ENCODE results near the gene ABCC2.
"Not testable (repeated sequence)": the region's sequence is repeated elsewhere in the genome, so short reads cannot be mapped to it uniquely, and the experiment has no call there.

ABCC2 gene

GRCh38 chr10:99782447-99783286 is at the start of gene ABCC2:
ABCC2 (plus strand) TSS chr10:99782640; CDS start chr10:99782845, 205 bp downstream.
- DNase-seq, result no peak

GRCh38 chr10:99733366-99733765 is 49.1 kb upstream of the ABCC2 start:
- no peak for DNase-seq

GRCh38 chr10:99734111-99734510 is 48.3 kb upstream of the ABCC2 start:
- not testable (repeated sequence) for DNase-seq

GRCh38 chr10:99740260-99740659 is 42.2 kb upstream of the ABCC2 start:
- DNase-seq, result no peak

GRCh38 chr10:99740933-99741559 is 41.4 kb upstream of the ABCC2 start:
- DNase-seq, result no peak

GRCh38 chr10:99742254-99742653 is 40.2 kb upstream of the ABCC2 start:
- DNase-seq, result no peak

GRCh38 chr10:99742701-99743100 is 39.7 kb upstream of the ABCC2 start:
- no peak for DNase-seq

- no peak for DNase-seq
These were observed 38.6 kb upstream of the ABCC2 start for GRCh38 chr10:99743841-99744240.

- DNase-seq, result not testable (repeated sequence)
These were observed 36.3 kb upstream of the ABCC2 start for GRCh38 chr10:99746166-99746565.

GRCh38 chr10:99748823-99749451 is 33.5 kb upstream of the ABCC2 start:
- DNase-seq, result no peak

GRCh38 chr10:99750641-99751040 is 31.8 kb upstream of the ABCC2 start:
- no peak for DNase-seq

GRCh38 chr10:99754670-99755069 is 27.8 kb upstream of the ABCC2 start:
- DNase-seq, result no peak

GRCh38 chr10:99756159-99756558 is 26.3 kb upstream of the ABCC2 start:
- DNase-seq, result no peak

GRCh38 chr10:99758211-99758891 is 24.1 kb upstream of the ABCC2 start:
- no peak for DNase-seq

GRCh38 chr10:99760321-99760720 is 22.1 kb upstream of the ABCC2 start:
- DNase-seq, result no peak

- DNase-seq, result no peak
These were observed 21.1 kb upstream of the ABCC2 start for GRCh38 chr10:99761365-99761764.

GRCh38 chr10:99765672-99766301 is 16.7 kb upstream of the ABCC2 start:
- DNase-seq, result no peak

GRCh38 chr10:99766302-99766681 is 16.1 kb upstream of the ABCC2 start:
- DNase-seq, result peak; percentile 9

- no peak for DNase-seq
These were observed 14.5 kb upstream of the ABCC2 start for GRCh38 chr10:99767901-99768300.

GRCh38 chr10:99768556-99768955 is 13.9 kb upstream of the ABCC2 start:
- no peak for DNase-seq

- DNase-seq, result no peak
These were observed 12.7 kb upstream of the ABCC2 start for GRCh38 chr10:99769706-99770105.

- no peak for DNase-seq
These were observed 11.9 kb upstream of the ABCC2 start for GRCh38 chr10:99770408-99771045.
